Retinal pigment epithelial cell (primary cell): ENCODE results near the gene MYRIP.
A peak's percentile ranks its signal among the peaks of the same experiment; 100 is the strongest.
"Not testable (repeated sequence)": the region's sequence is repeated elsewhere in the genome, so short reads cannot be mapped to it uniquely, and the experiment has no call there.

Source experiments
- DNase-seq: peaks from one replicate; pipeline ENCODE4 v3.0.0-alpha.2; 2010; ENCODE audit warnings: low read depth
- H3K4me3 ChIP-seq: 2 replicates; pipeline ENCODE4 v1.5.1; 2011; ENCODE audit warnings: mild to moderate bottlenecking, low read length, control low read depth, moderate library complexity
- TF ChIP-seq, protein P1 (sequence below): conservative IDR thresholded peaks from 2 replicates; pipeline ENCODE4 v1.5.1; 2011; ENCODE audit warnings: low read depth, low read length, control low read depth, inconsistent platforms

The MYRIP gene

GRCh38 chr3:40055956-40056355, 246.5 kb downstream of the MYRIP start:
- DNase-seq = no peak
- H3K4me3 ChIP-seq = no peak overlapping the region
- TF ChIP-seq, protein P1, sequence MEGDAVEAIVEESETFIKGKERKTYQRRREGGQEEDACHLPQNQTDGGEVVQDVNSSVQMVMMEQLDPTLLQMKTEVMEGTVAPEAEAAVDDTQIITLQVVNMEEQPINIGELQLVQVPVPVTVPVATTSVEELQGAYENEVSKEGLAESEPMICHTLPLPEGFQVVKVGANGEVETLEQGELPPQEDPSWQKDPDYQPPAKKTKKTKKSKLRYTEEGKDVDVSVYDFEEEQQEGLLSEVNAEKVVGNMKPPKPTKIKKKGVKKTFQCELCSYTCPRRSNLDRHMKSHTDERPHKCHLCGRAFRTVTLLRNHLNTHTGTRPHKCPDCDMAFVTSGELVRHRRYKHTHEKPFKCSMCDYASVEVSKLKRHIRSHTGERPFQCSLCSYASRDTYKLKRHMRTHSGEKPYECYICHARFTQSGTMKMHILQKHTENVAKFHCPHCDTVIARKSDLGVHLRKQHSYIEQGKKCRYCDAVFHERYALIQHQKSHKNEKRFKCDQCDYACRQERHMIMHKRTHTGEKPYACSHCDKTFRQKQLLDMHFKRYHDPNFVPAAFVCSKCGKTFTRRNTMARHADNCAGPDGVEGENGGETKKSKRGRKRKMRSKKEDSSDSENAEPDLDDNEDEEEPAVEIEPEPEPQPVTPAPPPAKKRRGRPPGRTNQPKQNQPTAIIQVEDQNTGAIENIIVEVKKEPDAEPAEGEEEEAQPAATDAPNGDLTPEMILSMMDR = no peak

- TF ChIP-seq, protein P1 = no peak
- no peak for DNase-seq
- no peak overlapping the region for H3K4me3 ChIP-seq
These were observed 247.7 kb downstream of the MYRIP start for GRCh38 chr3:40057077-40057476.

- no peak overlapping the region for H3K4me3 ChIP-seq
- no peak for DNase-seq
- TF ChIP-seq, protein P1 = no peak
These were observed 248.4 kb downstream of the MYRIP start for GRCh38 chr3:40057786-40058185.

- TF ChIP-seq, protein P1 = no peak
- H3K4me3 ChIP-seq = no peak overlapping the region
- no peak for DNase-seq
These were observed 259.2 kb downstream of the MYRIP start for GRCh38 chr3:40068636-40069035.

GRCh38 chr3:40070816-40071215, 261.4 kb downstream of the MYRIP start:
- H3K4me3 ChIP-seq = no peak overlapping the region
- TF ChIP-seq, protein P1 = no peak
- no peak for DNase-seq

- DNase-seq = no peak
- H3K4me3 ChIP-seq = no peak overlapping the region
- TF ChIP-seq, protein P1 = no peak
These were observed 262.4 kb downstream of the MYRIP start for GRCh38 chr3:40071683-40072238.

DNA sequence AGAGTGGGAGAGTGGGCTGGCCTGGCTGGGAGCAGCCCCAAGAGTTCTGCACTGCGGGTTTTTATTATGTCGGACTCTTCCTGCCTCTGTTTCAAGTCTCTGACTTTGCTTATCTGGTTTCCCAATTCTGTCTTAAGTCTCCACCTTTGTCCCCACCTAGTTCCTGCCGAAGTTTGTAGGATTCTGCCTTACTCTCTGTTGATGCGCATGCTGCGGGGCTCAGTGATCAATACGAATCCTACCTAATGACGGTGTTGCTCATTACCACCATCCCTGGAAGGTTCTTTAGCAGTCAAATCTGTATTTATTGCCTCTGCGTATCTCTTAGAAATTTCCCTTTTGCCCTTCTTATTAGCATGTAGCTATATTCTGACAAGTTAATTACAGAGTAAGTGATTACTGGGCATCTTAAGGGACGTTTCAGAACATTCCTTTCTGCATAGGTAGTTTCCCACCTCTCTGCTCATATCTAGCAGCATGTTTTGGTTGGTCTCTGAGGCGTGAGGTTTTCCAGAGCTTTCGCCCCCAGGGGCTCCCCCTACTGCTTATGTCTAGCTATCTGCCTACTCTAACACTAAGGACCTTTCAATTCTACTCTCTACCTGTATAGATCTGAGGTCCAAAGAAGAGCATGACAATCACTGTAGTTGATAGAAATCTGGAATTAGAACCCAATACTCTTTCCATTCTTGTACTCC, 264.1 kb downstream of the MYRIP start:
- TF ChIP-seq, protein P1 = peak; percentile 43
- no peak overlapping the region for H3K4me3 ChIP-seq
- DNase-seq = no peak

- not testable (repeated sequence) for DNase-seq, H3K4me3 ChIP-seq
These were observed 267.7 kb downstream of the MYRIP start for GRCh38 chr3:40077139-40077538.

DNA sequence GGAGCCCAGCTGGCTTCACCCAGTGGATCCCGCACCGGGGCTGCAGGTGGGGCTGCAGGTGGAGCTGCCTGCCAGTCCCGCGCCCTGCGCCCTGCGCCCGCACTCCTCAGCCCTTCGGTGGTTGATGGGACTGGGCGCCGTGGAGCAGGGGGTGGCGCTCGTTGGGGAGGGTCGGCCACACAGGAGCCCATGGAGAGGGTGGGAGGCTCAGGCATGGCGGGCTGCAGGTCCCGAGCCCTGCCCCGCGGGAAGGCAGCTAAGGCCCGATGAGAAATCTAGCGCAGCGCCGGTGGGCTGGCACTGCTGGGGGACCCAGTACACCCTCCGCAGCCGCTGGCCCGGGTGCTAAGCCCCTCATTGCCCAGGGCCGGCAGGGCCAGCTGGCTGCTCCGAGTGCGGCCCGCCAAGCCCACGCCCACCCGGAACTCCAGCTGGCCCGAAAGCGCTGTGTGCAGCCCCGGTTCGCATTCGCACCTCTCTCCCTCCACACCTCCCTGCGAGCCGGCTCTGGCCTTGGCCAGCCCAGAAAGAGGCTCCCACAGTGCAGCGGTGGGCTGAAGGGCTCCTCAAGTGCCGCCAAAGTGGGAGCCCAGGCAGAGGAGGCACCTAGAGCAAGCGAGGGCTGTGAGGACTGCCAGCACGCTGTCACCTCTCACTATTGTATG, 268.6 kb downstream of the MYRIP start:
- not testable (repeated sequence) for DNase-seq, H3K4me3 ChIP-seq
